NCI-H446 (cell line): ENCODE measurements around the gene SLC1A7.

Experiments used
- DNase-seq, 2 experiments: peaks; one replicate each; lab custom pipeline; 2025; lab: John Stamatoyannopoulos, UW

SLC1A7 gene

GRCh38 chr1:53115403-53116306 lies 26.8 kb downstream of the SLC1A7 start:
- DNase-seq: no peak

- no peak for DNase-seq
These were observed 27.6 kb downstream of the SLC1A7 start for GRCh38 chr1:53114581-53115400.

- DNase-seq: no peak
These were observed 28.3 kb downstream of the SLC1A7 start for GRCh38 chr1:53114090-53114489.

- DNase-seq: no peak
These were observed 29.6 kb downstream of the SLC1A7 start for GRCh38 chr1:53112861-53113260.

GRCh38 chr1:53112271-53112774 lies 30.1 kb downstream of the SLC1A7 start:
- DNase-seq: no peak

GRCh38 chr1:53111693-53112092 lies 30.7 kb downstream of the SLC1A7 start:
- no peak for DNase-seq

- DNase-seq: no peak
These were observed 31.3 kb downstream of the SLC1A7 start for GRCh38 chr1:53111073-53111556.

GRCh38 chr1:53110370-53111072 lies 31.9 kb downstream of the SLC1A7 start:
- no peak for DNase-seq

GRCh38 chr1:53108646-53109580 lies 33.5 kb downstream of the SLC1A7 start:
- DNase-seq: no peak

GRCh38 chr1:53107570-53108322 lies 34.7 kb downstream of the SLC1A7 start:
- DNase-seq: no peak

- no peak for DNase-seq
These were observed 35.3 kb downstream of the SLC1A7 start for GRCh38 chr1:53107090-53107489.

GRCh38 chr1:53104289-53104913 lies 38.0 kb downstream of the SLC1A7 start:
- DNase-seq: no peak

- DNase-seq: no peak
These were observed 47.9 kb downstream of the SLC1A7 start for GRCh38 chr1:53094533-53094919.

- DNase-seq: no peak
These were observed 48.5 kb downstream of the SLC1A7 start for GRCh38 chr1:53093778-53094532.

GRCh38 chr1:53093451-53093754 lies 49.0 kb downstream of the SLC1A7 start:
- DNase-seq: no peak

GRCh38 chr1:53092659-53093450 lies 49.6 kb downstream of the SLC1A7 start:
- DNase-seq: no peak

- DNase-seq: no peak
These were observed 50.4 kb downstream of the SLC1A7 start for GRCh38 chr1:53091841-53092645.
